ELF-1 (cell line): Measurements from ENCODE around the gene GSTCD.
A peak's percentile ranks its signal among the peaks of the same experiment; 100 is the strongest.
"Not testable (repeated sequence)": the region's sequence is repeated elsewhere in the genome, so short reads cannot be mapped to it uniquely, and the experiment has no call there.

Experiments
- DNase-seq: peaks from one replicate; pipeline ENCODE4 v3.0.0-alpha.2; 2016; ENCODE audit warnings: low read depth, low spot score

GSTCD gene

DNA sequence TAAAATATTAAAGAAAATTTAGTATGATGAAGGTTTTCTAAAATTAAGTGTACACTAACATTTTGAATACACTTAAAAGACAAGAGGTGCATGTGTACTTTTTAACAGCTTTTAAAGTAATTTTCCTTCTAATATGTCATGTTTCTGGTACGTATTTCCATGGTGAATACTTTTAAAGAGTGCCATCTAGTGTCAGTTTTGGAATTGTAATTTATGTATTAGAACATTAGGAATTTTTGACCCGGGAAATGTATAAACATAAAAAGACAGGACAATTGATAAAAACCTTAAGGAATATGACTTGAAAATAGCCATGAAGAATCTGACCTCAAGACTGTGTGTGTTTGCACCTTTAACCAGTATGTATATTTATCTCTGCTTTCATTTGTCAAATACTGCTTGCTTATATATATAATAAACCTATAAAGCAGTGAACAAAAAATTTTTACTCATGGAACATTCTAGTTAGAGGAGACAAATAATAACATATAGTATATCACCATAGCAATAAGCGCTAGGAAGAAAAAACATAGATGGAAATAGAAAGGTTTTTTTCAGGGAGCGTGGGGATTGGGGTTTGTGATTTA is 7.2 kb downstream of the GSTCD start:
- no peak for DNase-seq

GRCh38 chr4:105719204-105719603 is 10.6 kb downstream of the GSTCD start:
- no peak for DNase-seq

DNA sequence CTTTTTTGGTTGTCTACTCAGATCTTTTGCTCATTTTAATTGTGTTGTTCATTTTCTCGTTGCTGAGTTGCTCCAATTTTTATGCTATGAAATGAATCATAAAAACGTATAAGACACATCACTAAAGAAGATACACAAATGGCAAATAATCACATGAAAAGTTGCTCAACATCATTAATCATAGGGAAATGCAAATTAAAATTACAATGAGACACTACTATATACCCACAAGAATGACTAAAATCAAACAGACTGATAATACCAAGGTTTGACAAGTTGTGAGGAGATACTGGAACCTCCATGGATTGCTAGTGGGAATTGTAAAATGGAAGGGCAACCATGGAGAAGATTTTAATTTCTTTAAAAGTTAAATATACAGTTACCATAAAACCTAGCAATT is 17.0 kb downstream of the GSTCD start:
- DNase-seq, result no peak

DNA sequence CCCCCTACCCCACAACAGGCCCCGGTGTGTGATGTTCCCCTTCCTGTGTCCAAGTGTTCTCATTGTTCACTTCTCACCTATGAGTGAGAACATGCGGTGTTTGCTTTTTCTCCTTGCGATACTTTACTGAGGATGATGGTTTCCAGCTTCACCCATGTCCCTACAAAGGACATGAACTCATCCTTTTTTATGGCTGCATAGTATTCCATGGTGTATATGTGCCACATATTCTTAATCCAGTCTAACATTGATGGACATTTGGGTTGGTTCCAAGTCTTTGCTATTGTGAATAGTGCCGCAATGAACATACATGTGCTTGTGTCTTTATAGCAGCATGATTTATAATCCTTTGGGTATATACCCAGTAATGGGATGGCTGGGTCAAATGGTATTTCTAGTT is 21.3 kb downstream of the GSTCD start:
- DNase-seq, result not testable (repeated sequence)

GRCh38 chr4:105735217-105735616 is 26.6 kb downstream of the GSTCD start:
- not testable (repeated sequence) for DNase-seq

DNA sequence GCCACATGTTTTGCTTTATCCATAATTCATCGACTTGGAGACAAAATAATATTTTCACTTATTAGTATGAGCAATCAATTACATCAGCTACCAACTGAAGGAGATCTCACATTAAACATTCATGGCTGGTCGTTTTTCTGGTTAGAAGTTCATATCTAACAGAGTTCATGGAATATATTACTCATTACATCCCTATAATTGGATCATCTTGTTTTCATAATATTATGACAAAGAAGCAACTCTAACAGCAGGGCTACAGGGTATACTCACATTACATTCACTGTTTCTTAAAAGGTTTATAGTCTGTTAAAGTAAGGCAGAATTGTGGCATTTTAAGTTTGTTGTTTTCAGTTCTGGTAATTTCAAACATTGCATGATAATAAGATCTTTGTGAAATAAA is 33.0 kb downstream of the GSTCD start:
- DNase-seq, result no peak

DNA sequence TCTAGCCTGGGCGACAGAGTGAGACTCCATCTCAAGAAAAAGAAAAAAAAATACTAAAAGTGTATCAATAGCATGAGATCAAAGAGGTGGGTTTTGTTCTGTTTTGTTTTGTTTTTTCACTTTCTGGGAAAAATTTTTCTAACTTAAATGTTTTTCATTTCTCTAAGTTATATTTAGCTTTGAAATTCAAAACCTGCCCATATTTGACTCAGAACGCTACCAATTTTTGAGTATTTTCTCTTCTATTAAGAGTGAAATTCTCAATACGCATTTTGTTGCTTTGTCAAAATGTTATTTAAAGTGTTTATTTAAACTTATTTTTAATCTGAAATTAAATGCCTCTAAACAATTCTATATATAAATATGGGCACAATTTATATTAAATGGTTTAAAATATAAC is 39.6 kb downstream of the GSTCD start:
- DNase-seq, result no peak

- no peak for DNase-seq
Observed at GRCh38 chr4:105751718-105752299, 43.2 kb downstream of the GSTCD start.

- no peak for DNase-seq
Observed at GRCh38 chr4:105753361-105753760, 44.8 kb downstream of the GSTCD start.

DNA sequence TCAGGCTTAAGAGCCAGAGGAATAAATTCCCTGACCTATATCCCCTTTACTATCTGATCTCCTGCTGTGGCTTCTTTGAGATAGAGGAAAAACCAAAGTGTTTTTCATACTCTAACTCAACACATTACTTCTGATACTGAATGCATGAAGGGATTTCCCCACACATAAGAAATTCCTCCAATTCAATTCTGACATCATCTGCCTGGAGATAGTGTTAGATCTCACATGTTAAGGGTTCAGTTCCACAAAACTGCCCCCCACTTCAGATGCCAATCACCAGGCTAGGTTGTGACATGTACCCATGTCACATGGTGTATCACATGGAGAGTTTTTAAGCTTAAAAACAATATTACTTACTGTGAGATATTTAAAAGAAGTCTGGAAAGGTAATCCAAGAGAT is 46.8 kb downstream of the GSTCD start:
- no peak for DNase-seq

DNA sequence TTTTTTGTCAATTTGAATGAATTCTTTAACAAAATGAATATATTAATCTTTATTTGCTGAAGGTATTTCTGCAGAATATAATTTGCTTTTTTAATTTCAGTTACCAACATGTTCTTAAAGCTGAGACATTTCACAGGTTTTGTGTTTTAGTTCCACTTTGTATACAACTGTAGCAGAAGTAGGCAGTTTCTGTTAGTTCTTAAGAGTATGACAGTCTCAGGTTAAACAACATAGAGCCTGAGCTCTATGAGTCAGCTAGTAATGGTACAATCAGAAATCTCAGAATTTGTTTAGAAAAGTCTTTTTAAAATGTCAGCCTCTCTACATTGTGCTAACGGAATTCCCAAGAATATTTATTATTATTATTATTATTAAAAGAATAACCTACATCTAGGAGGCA is 50.4 kb downstream of the GSTCD start:
- no peak for DNase-seq

DNA sequence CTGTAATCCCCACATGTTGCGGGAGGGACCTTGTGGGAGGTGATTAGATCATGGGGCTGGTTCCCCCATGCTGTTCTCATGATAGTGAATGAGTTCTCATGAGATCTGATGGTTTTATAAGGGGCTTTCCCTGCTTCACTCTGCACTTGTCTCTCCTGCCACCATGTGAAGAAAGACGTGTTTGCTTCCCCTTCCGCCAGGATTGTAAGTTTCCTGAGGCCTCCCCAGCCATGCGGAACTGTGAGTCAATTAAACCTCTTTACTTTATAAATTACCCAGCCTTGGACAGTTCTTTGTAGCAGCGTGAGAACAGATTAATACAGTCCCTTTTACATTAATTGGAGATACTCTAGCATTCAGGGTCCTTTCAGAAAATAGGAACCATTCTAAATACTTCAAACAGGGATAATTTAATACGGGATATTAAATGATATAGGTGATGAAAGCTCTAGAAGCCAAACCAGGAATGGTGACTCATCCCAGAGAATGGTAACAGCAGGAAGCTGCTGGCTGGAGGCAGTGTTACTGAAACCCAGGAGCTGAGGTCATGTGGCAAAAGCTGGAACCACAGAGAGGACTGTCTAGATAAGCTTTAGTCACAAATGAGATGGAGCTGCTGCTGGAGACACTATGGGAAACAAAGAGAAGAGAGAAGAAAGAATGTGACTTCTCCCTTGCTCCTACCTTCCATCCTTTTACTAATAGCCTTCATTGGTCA is 57.3 kb downstream of the GSTCD start:
- DNase-seq, result peak; percentile 70

- DNase-seq, result peak; percentile 39
Observed at GRCh38 chr4:105767579-105767978, 59.0 kb downstream of the GSTCD start.

DNA sequence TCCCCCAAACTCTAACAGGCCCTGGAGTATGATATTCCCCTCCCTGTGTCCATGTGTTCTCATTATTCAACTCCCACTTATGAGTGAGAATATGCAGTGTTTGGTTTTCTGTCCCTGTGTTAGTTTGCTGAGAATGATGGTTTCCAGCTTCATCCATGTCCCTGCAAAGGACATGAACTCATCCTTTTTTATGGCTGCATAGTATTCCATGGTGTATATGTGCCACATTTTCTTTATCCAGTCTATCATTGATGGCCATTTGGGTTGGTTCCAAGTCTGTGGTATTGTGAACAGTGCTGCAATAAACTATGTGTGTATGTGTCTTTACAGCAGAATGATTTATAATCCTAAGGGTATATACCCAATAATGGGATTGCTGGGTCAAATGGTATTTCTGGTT is 61.9 kb downstream of the GSTCD start:
- not testable (repeated sequence) for DNase-seq

DNA sequence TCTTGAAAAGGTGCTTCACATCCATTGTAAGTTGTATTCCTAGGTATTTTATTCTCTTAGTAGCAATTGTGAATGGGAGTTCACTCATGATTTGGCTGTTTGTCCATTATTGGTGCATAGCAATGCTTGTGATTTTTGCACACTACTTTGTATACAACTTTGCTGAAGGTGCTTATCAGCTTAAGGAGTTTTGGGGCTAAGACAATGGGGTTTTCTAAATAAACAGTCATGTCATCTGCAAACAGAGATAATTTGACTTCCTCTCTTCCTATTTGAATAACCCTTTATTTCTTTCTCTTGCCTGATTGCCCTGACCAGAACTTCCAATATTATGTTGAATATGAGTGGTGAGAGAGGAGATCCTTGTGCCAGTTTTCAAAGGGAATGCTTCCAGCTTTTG is 63.5 kb downstream of the GSTCD start:
- not testable (repeated sequence) for DNase-seq

GRCh38 chr4:105775760-105776415 is 67.3 kb downstream of the GSTCD start:
- DNase-seq, result not testable (repeated sequence)

DNA sequence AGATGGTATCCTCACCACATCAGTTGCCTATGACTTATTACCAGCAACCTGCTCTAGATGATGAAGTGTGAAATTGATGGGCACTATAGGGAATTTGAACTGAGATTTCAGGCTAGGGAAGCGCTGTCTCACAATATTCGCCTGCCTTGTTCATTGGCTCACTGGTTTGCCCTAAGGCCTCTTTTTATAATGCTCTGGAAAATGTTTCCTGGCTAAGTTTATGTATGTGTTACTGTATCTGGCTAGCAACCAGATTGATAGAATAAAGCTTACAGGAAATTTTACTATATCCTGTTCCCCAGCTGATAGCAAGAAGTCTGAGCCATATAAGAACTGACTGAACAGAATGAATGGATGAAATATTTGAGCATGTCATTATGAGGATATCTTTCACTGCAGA is 71.6 kb downstream of the GSTCD start:
- no peak for DNase-seq

GRCh38 chr4:105784761-105785160 is 76.2 kb downstream of the GSTCD start:
- DNase-seq, result no peak

DNA sequence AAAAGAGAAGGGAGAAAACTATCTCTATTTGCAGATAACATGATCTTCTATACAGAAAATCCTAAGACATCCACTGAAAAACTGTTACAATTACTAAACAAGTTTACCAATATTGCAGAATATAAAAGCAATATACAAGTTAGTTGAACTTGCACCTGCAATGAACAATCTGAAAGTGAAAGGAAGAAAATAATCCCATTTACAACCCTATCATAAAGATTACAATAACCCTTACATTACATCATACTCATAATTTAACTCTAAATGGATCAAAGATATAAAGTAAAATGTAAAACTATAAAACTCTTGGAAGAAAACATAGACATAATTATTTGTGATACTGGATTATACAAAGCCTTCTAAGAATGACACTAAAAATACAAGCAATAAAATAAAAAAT is 77.2 kb downstream of the GSTCD start:
- DNase-seq, result no peak

DNA sequence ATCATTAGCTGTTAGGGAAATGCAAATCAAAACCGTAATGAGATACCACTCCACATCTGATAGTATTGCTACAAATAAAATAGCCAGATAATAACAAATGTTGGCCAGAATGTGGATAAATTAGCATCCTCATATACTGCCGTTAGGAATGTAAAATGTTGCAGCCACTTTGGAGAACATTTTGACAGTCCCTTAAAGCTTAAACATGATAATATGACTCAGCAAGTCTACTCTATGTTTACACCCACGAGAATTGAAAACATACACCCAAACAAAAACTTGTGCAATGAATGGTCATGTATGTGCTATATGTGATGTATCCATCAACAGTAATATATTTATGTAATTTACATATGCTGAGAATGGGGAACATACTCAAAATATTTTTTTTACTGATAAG is 78.2 kb downstream of the GSTCD start:
- no peak for DNase-seq

DNA sequence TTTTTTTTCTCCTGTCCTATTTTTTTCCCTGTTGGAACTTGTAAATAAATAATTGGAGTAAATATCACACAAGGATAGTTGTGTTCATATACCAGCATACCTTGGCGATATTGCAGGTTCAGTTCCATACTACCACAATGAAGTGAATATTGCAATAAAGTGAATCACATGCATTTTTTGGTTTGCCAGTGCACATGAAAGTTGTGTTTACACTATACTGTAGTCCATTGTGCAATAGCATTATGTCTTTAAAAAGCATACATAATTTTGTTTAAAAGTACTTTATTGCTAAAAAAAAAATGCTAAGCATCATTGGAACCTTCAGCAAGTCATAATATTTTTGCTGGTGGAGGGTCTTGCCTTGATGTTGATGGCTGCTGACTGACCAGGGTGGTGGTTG is 88.6 kb downstream of the GSTCD start:
- no peak for DNase-seq

GRCh38 chr4:105805501-105806120 is 97.0 kb downstream of the GSTCD start:
- no peak for DNase-seq
